ENCODE data around the gene ADARB1.

- TF ChIP-seq CTCF (IDR thresholded peaks at IDR 0.05; ENCODE audit: borderline replicate concordance, extremely low read depth, low read length, poor library complexity, severe bottlenecking) (no peak), EZH2 (IDR thresholded peaks at IDR 0.05; ENCODE audit: borderline replicate concordance, low read depth, low read length, severe bottlenecking) (no peak)
Measured at GRCh38 chr21:45223236-45224185, 149.1 kb downstream of the ADARB1 start.
